GM12878 (cell line): ENCODE data around the gene IL17RA.

ENCODE experiments used
- BCL11A ChIP-seq: IDR thresholded peaks from 2 replicates; pipeline ENCODE4 v1.6.1; 2011; ENCODE audit warnings: low read depth, low read length
- NR2C2 ChIP-seq: IDR thresholded peaks from 2 replicates; pipeline ENCODE4 v1.6.1; 2011; ENCODE audit warnings: borderline replicate concordance, low read depth; ENCODE audit not compliant: control insufficient read depth, insufficient read length
- NR2F1 ChIP-seq: fragments of 450-650 bp; conservative IDR thresholded peaks from 2 replicates; pipeline ENCODE4 v1.6.1; 2017; ENCODE audit warnings: mild to moderate bottlenecking
- POLR2A ChIP-seq: IDR thresholded peaks from 2 replicates; pipeline ENCODE4 v1.6.1; 2011; ENCODE audit warnings: low read depth, mild to moderate bottlenecking, low read length
- POLR2AphosphoS5 ChIP-seq: IDR thresholded peaks from 2 replicates; pipeline ENCODE4 v1.6.1; 2011; ENCODE audit warnings: mild to moderate bottlenecking, low read length, inconsistent platforms
- ZNF207 ChIP-seq: fragments of 450-650 bp; IDR thresholded peaks from 2 replicates; pipeline ENCODE4 v1.6.1; 2014; ENCODE audit warnings: antibody characterized with exemption, mild to moderate bottlenecking, borderline replicate concordance
- TF ChIP-seq, protein P1 (sequence below), 3 experiments: IDR thresholded peaks in 2 of 3; conservative IDR thresholded peaks in 1 of 3; 2 replicates each; pipeline ENCODE4 v1.5.1; 2011; ENCODE audit warnings: low read depth in 3 of 3, low read length in 3 of 3, mild to moderate bottlenecking in 3 of 3, control low read depth in 2 of 3, moderate library complexity in 2 of 3, inconsistent platforms in 1 of 3, mixed read lengths in 1 of 3; ENCODE audit not compliant: control insufficient read depth in 2 of 3, insufficient read depth in 1 of 3; ENCODE audit errors: extremely low read depth in 1 of 3

DNA sequence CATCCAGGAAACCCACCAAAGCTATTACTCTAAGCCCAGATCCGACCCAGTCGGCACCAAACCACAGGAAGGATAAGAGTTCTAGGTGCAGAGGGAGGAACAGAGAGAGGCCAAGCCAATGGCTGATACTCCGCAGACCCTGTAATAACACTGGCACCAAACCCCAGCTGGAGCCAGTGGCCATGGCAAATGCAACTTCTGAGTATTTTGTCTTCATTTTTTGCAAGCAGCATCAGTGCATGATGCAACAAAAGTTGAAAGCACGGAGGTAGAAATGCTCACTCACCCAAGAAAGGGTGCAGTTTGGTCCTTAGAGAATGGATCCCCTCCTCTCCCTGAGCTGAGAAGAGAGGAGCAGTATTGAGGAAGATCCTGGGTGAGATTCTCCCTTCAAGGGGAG lies 33.5 kb downstream of the IL17RA start:
- TF ChIP-seq POLR2AphosphoS5 (no peak), POLR2A (no peak), BCL11A (no peak), NR2C2 (no peak), NR2F1 (no peak), ZNF207 (no peak)
- TF ChIP-seq, protein P1, sequence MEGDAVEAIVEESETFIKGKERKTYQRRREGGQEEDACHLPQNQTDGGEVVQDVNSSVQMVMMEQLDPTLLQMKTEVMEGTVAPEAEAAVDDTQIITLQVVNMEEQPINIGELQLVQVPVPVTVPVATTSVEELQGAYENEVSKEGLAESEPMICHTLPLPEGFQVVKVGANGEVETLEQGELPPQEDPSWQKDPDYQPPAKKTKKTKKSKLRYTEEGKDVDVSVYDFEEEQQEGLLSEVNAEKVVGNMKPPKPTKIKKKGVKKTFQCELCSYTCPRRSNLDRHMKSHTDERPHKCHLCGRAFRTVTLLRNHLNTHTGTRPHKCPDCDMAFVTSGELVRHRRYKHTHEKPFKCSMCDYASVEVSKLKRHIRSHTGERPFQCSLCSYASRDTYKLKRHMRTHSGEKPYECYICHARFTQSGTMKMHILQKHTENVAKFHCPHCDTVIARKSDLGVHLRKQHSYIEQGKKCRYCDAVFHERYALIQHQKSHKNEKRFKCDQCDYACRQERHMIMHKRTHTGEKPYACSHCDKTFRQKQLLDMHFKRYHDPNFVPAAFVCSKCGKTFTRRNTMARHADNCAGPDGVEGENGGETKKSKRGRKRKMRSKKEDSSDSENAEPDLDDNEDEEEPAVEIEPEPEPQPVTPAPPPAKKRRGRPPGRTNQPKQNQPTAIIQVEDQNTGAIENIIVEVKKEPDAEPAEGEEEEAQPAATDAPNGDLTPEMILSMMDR (IDR thresholded peaks at IDR 0.05 in 2 of 3, conservative IDR thresholded peaks at IDR 0.05 in 1 of 3; ENCODE audit: control insufficient read depth in 2 of 3, extremely low read depth in 1 of 3, insufficient read depth in 1 of 3, low read depth in 3 of 3, low read length in 3 of 3), result no peak
